K562 (cell line): ENCODE measurements around the gene PPM1M. TPM values are rescaled to one million over a fixed set of nuclear protein-coding genes. Genes with fewer than 3 reads are reported as not detected.

Experiments used
- CBX5 ChIP-seq: IDR thresholded peaks from 2 replicates; pipeline ENCODE4 v1.6.1; 2014; ENCODE audit warnings: low read depth, borderline replicate concordance
- FOXJ2 ChIP-seq: fragments of 200-800 bp; sonication (Bioruptor generic); IDR thresholded peaks from 2 replicates; pipeline ENCODE4 v1.6.1; 2016; ENCODE audit warnings: missing genetic modification characterization, missing compliant biosample characterization
- ILF3 ChIP-seq: fragments of 450-650 bp; IDR thresholded peaks from 2 replicates; pipeline ENCODE4 v1.6.1; 2018; ENCODE audit warnings: antibody characterized with exemption, mild to moderate bottlenecking, moderate library complexity, borderline replicate concordance
- KDM4B ChIP-seq, 2 experiments: fragments of 450-650 bp in 1 of 2; sonication (generic) in 1 of 2; IDR thresholded peaks; 2 replicates each; pipeline ENCODE4 v1.6.1; 2016 to 2017; ENCODE audit warnings: borderline replicate concordance in 2 of 2, antibody characterized with exemption in 1 of 2, low read depth in 1 of 2, mild to moderate bottlenecking in 1 of 2
- KLF6 ChIP-seq: fragments of 250-450 bp; sonication (Bioruptor Pico); IDR thresholded peaks from 2 replicates; pipeline ENCODE4 v1.4.0; 2020; ENCODE audit warnings: mild to moderate bottlenecking, moderate library complexity, borderline replicate concordance
- MED1 ChIP-seq: sonication (generic); formaldehyde crosslinking; IDR thresholded peaks from 2 replicates; pipeline ENCODE4 v1.8.1; 2023; ENCODE audit warnings: missing genetic modification reagents, borderline replicate concordance
- NCOA4 ChIP-seq: fragments of 450-650 bp; IDR thresholded peaks from 2 replicates; pipeline ENCODE4 v1.6.1; 2018; ENCODE audit warnings: mild to moderate bottlenecking; ENCODE audit not compliant: partially characterized antibody
- NCOA6 ChIP-seq: fragments of 450-650 bp; IDR thresholded peaks from 2 replicates; pipeline ENCODE4 v1.6.1; 2017; ENCODE audit warnings: mild to moderate bottlenecking
- PRPF4 ChIP-seq: fragments of 200-400 bp; formaldehyde crosslinking; IDR thresholded peaks from one replicate; pipeline ENCODE4 v1.6.1; 2017; ENCODE audit warnings: low read length, low read depth, mild to moderate bottlenecking; ENCODE audit not compliant: insufficient read depth, poor library complexity, severe bottlenecking
- RAD21 ChIP-seq, 2 experiments: fragments of 250-450 bp in 1 of 2; fragments of 450-650 bp in 1 of 2; sonication (Bioruptor Pico) in 1 of 2; formaldehyde crosslinking in 1 of 2; IDR thresholded peaks in 1 of 2; conservative IDR thresholded peaks in 1 of 2; 2 replicates each; pipeline versions ENCODE4 v1.4.0 to v1.8.0; 2020 to 2022; ENCODE audit warnings: mild to moderate bottlenecking in 2 of 2, moderate library complexity in 1 of 2
- SAFB ChIP-seq: fragments of 200-400 bp; formaldehyde crosslinking; IDR thresholded peaks from 2 replicates; pipeline ENCODE4 v1.6.1; 2017; ENCODE audit warnings: low read depth, low read length, borderline replicate concordance
- SIN3A ChIP-seq, 2 experiments: fragments of 150-350 bp in 1 of 2; IDR thresholded peaks; 2 replicates each; pipeline ENCODE4 v1.6.1; 2011 to 2016; ENCODE audit warnings: borderline replicate concordance in 2 of 2, low read depth in 2 of 2, low read length in 2 of 2, mild to moderate bottlenecking in 2 of 2, moderate library complexity in 2 of 2; ENCODE audit not compliant: control insufficient read depth in 1 of 2
- SREBF1 ChIP-seq: fragments of 150-350 bp; IDR thresholded peaks from 2 replicates; pipeline ENCODE4 v1.6.1; 2014; ENCODE audit warnings: antibody characterized with exemption, low read depth, low read length, borderline replicate concordance
- THRA ChIP-seq: fragments of 450-650 bp; IDR thresholded peaks from 2 replicates; pipeline ENCODE4 v1.6.1; 2017; ENCODE audit warnings: mild to moderate bottlenecking, moderate library complexity
- ZFP36 ChIP-seq: fragments of 150-350 bp; IDR thresholded peaks from 2 replicates; pipeline ENCODE4 v1.6.1; 2018; ENCODE audit warnings: low read length, low read depth; ENCODE audit not compliant: partially characterized antibody
- ZNF445 ChIP-seq: fragments of 250-450 bp; sonication (Bioruptor Pico); IDR thresholded peaks from 2 replicates; pipeline ENCODE4 v1.4.0; 2020; ENCODE audit warnings: low read depth, mild to moderate bottlenecking, moderate library complexity
- polyA plus RNA-seq, 8 experiments: library from polyadenylated mRNA; depleted of rRNA in 4 of 8; stranded (reverse) in 5 of 8; unstranded in 3 of 8; fragments of >200 nt; fragmentation: Nextera tagmentation in 2 of 8; fragmentation: Illumina TruSeq in 1 of 8; extraction: Ambion mirVana in 2 of 8; extraction: Trizol in 1 of 8; gene quantifications; 2 replicates each; pipeline versions ENCODE4 v1.2.1 to v1.2.3, GENCODE V29; 2011 to 2014; ENCODE audit warnings: inconsistent platforms in 1 of 8, missing spikeins in 1 of 8
- total RNA-seq, 7 experiments: library from RNA; depleted of rRNA in 6 of 7; stranded (reverse); fragments of >200 nt in 6 of 7; fragmentation: Illumina TruSeq in 2 of 7; extraction: Trizol in 2 of 7; gene quantifications; 2 replicates each; pipeline versions ENCODE4 v1.2.1 to v1.2.3, GENCODE V29; 2011 to 2021; ENCODE audit warnings: low replicate concordance in 1 of 7
- TF ChIP-seq, protein P1 (sequence below): fragments of 150-350 bp; conservative IDR thresholded peaks from 2 replicates; pipeline ENCODE4 v1.6.1; 2014; ENCODE audit warnings: low read length
- TF ChIP-seq, protein P2 (sequence below): fragments of 450-650 bp; formaldehyde crosslinking; IDR thresholded peaks from 2 replicates; pipeline ENCODE4 v1.4.0; 2020; ENCODE audit warnings: mild to moderate bottlenecking, mixed read lengths

Gene PPM1M
- total and polyA plus RNA-seq, 9 of the 15 experiments (the other 6 are each of a cell fraction or from before 2014, with no cell fraction given) = 1.4 to 9.2 (median 4.4) TPM

GRCh38 chr3:52277071-52277964 is 31.8 kb downstream of the PPM1M start (continued):
- TF ChIP-seq, protein P1, sequence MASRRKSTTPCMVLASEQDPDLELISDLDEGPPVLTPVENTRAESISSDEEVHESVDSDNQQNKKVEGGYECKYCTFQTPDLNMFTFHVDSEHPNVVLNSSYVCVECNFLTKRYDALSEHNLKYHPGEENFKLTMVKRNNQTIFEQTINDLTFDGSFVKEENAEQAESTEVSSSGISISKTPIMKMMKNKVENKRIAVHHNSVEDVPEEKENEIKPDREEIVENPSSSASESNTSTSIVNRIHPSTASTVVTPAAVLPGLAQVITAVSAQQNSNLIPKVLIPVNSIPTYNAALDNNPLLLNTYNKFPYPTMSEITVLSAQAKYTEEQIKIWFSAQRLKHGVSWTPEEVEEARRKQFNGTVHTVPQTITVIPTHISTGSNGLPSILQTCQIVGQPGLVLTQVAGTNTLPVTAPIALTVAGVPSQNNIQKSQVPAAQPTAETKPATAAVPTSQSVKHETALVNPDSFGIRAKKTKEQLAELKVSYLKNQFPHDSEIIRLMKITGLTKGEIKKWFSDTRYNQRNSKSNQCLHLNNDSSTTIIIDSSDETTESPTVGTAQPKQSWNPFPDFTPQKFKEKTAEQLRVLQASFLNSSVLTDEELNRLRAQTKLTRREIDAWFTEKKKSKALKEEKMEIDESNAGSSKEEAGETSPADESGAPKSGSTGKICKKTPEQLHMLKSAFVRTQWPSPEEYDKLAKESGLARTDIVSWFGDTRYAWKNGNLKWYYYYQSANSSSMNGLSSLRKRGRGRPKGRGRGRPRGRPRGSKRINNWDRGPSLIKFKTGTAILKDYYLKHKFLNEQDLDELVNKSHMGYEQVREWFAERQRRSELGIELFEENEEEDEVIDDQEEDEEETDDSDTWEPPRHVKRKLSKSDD = no peak
- TF ChIP-seq KDM4B (IDR thresholded peaks at IDR 0.05; ENCODE audit: borderline replicate concordance in 2 of 2, low read depth in 1 of 2) = no peak
- TF ChIP-seq CBX5 = no peak
- no peak for TF ChIP-seq SREBF1
- TF ChIP-seq, protein P2, sequence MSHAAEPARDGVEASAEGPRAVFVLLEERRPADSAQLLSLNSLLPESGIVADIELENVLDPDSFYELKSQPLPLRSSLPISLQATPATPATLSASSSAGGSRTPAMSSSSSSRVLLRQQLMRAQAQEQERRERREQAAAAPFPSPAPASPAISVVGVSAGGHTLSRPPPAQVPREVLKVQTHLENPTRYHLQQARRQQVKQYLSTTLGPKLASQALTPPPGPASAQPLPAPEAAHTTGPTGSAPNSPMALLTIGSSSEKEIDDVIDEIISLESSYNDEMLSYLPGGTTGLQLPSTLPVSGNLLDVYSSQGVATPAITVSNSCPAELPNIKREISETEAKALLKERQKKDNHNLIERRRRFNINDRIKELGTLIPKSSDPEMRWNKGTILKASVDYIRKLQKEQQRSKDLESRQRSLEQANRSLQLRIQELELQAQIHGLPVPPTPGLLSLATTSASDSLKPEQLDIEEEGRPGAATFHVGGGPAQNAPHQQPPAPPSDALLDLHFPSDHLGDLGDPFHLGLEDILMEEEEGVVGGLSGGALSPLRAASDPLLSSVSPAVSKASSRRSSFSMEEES (CRISPR knock-in tag) = no peak
- peak in 1 of 2 experiments; percentile 69; a peak in 3 of 4 replicates for TF ChIP-seq SIN3A (IDR thresholded peaks at IDR 0.05; ENCODE audit: borderline replicate concordance in 2 of 2, control insufficient read depth in 1 of 2, low read depth in 2 of 2, low read length in 2 of 2)
- TF ChIP-seq THRA = no peak
- TF ChIP-seq PRPF4 = no peak
- no peak for TF ChIP-seq SAFB
- no peak for TF ChIP-seq MED1
- TF ChIP-seq NCOA6 = no peak
- no peak for TF ChIP-seq ZNF445
- TF ChIP-seq ILF3 = no peak
- no peak for TF ChIP-seq KLF6 (CRISPR knock-in tag)
- no peak for TF ChIP-seq FOXJ2 (tag)
- no peak for TF ChIP-seq NCOA4
- TF ChIP-seq RAD21 (CRISPR knock-in tag; conservative IDR thresholded peaks at IDR 0.05 in 1 of 2, IDR thresholded peaks at IDR 0.05 in 1 of 2) = no peak
- TF ChIP-seq ZFP36 = no peak
